Kidney (tissue), 14 donors: ENCODE data around the gene NOC4L. TPM values are rescaled to one million over a fixed set of nuclear protein-coding genes. Genes with fewer than 3 reads are reported as not detected.

Experiments used
- DNase-seq, 5 donors: peaks; one replicate each; pipeline ENCODE4 v3.0.0-alpha.2; 2013 to 2020
- FAIRE-seq: peaks from 2 replicates; lab custom pipeline; 2012; peaks lifted over from hg19 to GRCh38; lab: Jason Lieb, UNC
- H3K27ac ChIP-seq, 2 donors: one replicate each; pipeline ENCODE4 v1.7.0; 2013; ENCODE audit warnings: low read depth in 2 of 2, low read length in 2 of 2, inconsistent platforms in 1 of 2
- H3K27me3 ChIP-seq: one replicate; pipeline ENCODE4 v1.7.1; 2013; ENCODE audit warnings: low read length, inconsistent platforms; ENCODE audit not compliant: control insufficient read depth, insufficient read depth
- H3K36me3 ChIP-seq, 3 donors: one replicate each; pipeline versions ENCODE4 v1.7.0 to v1.7.1; 2013; ENCODE audit warnings: low read length in 3 of 3, control low read depth in 1 of 3, inconsistent platforms in 1 of 3; ENCODE audit not compliant: insufficient read depth in 3 of 3, control insufficient read depth in 2 of 3
- H3K4me1 ChIP-seq, 3 donors: one replicate each; pipeline versions ENCODE4 v1.7.0 to v1.7.1; 2013; ENCODE audit warnings: low read length in 3 of 3, inconsistent platforms in 1 of 3, low read depth in 1 of 3; ENCODE audit not compliant: control insufficient read depth in 2 of 3, insufficient read depth in 2 of 3
- H3K4me3 ChIP-seq, 3 donors: one replicate each; pipeline versions ENCODE4 v1.7.0 to v1.8.1; 2013; ENCODE audit warnings: low read length in 3 of 3, control low read depth in 1 of 3, inconsistent platforms in 1 of 3
- H3K9ac ChIP-seq, 3 donors: one replicate each; pipeline versions ENCODE4 v1.7.0 to v1.7.1; 2013; ENCODE audit warnings: low read length in 3 of 3, control low read depth in 1 of 3, inconsistent platforms in 1 of 3
- H3K9me3 ChIP-seq, 3 donors: one replicate each; pipeline versions ENCODE4 v1.7.0 to v1.7.1; 2013; ENCODE audit warnings: low read length in 3 of 3, control low read depth in 1 of 3, inconsistent platforms in 1 of 3; ENCODE audit not compliant: control insufficient read depth in 2 of 3, insufficient read depth in 1 of 3
- CTCF ChIP-seq: IDR thresholded peaks from 3 replicates; pipeline ENCODE4 v1.5.1; 2012; ENCODE audit warnings: mild to moderate bottlenecking, moderate library complexity, borderline replicate concordance; ENCODE audit not compliant: insufficient read depth; ENCODE audit errors: extremely low read depth
- intact Hi-C: fragments of 100-400 bp; cut with DNase I; formaldehyde crosslinking; loops from one replicate; pipeline ENCODE4 v1.11.1; 2022
- polyA plus RNA-seq: library from polyadenylated mRNA; stranded (reverse); fragments of 350-450 nt; fragmentation: Illumina TruSeq; extraction: RNeasy Lipid Tissue Mini Kit (QIAGEN cat#74804); gene quantifications from one replicate; pipeline ENCODE4 v1.2.3, GENCODE V29; 2014; ENCODE audit warnings: low read depth, low replicate concordance; ENCODE audit not compliant: insufficient read depth
- total RNA-seq: library from RNA; stranded (reverse); fragmentation: NEBNext Ultra II Directional; extraction: Animal tissue kit (Norgen Biotek cat#: 25700); gene quantifications from one replicate; pipeline ENCODE4 v1.2.1, GENCODE V29; 2021
- donor health status: control.
- donor health status: control.
- donor health status: control.
- donor health status: control.
- donor health status: control.
- donor health status: DM: yes; HTN: yes; CAD: no.
- donor health status: Normal renal cell carcinoma (clear cell type).

Gene NOC4L
- total and polyA plus RNA-seq, 2 donors from 2014 or later = 20.0 to 22.3 TPM

GRCh38 chr12:132180648-132181546, 36.6 kb downstream of the NOC4L start:
- TF ChIP-seq CTCF = no peak
- H3K36me3 ChIP-seq = no peaks in the 10 kb centered on the region
- H3K9me3 ChIP-seq = peaks cover 0 to 4% (median 0%) of the 10 kb centered on the region in 3 donors
- DNase-seq = peak in 1 of 5 donors; percentile 38
- H3K4me3 ChIP-seq = no peak overlapping the region
- H3K27me3 ChIP-seq = peaks cover 3% of the 10 kb centered on the region
- FAIRE-seq = no peak
- no peak overlapping the region for H3K9ac ChIP-seq
- peaks cover 0 to 2% (median 0%) of the 10 kb centered on the region in 3 donors for H3K4me1 ChIP-seq
- intact Hi-C loops = no loop called here
- no peak overlapping the region for H3K27ac ChIP-seq

DNA sequence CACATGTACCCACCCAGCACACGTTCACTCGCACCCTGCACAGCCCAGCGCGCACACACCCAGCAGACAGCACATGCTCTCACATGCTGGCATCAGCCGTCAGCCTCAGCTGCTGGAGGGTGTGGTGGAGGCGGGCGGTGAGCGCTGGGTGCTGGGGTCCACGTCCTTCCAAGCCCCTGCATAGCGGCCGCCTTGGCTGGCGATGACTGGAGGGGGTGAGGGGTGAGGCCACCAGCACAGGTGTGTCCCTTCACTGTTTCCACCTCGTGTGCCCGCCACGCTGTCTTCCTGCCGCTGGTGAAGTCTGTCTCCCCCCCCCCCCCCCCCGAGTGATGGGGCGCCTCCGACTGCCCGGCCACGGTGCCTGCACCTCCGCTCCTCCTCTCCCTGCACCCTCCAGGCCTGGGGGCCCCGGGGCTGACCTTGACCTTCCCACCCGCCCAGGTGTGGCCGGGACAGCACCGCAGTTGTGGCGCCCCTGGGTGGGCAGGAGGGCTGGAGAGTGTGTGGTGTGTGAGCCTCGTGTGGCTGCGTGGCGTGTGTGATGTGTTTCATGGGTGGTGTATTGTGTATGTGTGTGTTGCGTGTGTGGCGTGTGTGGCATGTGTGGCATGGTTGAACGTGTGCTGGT, 37.4 kb downstream of the NOC4L start:
- Histone ChIP-seq H3K9me3 (peaks cover 0 to 4% (median 0%) of the 10 kb centered on the region in 3 donors), H3K4me1 (peaks cover 0 to 2% (median 0%) of the 10 kb centered on the region in 3 donors), H3K4me3 (no peak overlapping the region), H3K36me3 (no peaks in the 10 kb centered on the region), H3K9ac (no peak overlapping the region), H3K27me3 (peaks cover 3% of the 10 kb centered on the region), H3K27ac (no peak overlapping the region)
- no peak for FAIRE-seq
- peak in 1 of 5 donors; percentile 61 for DNase-seq
- TF ChIP-seq CTCF = no peak
- intact Hi-C loops = no loop called here

- H3K9me3 ChIP-seq = peaks cover 0 to 4% (median 0%) of the 10 kb centered on the region in 3 donors
- H3K4me3 ChIP-seq = no peak overlapping the region
- peaks cover 3% of the 10 kb centered on the region for H3K27me3 ChIP-seq
- DNase-seq = peak in 1 of 5 donors; percentile 45
- no peaks in the 10 kb centered on the region for H3K36me3 ChIP-seq
- H3K9ac ChIP-seq = no peak overlapping the region
- no peak for FAIRE-seq
- TF ChIP-seq CTCF = no peak
- H3K4me1 ChIP-seq = peaks cover 0 to 2% (median 0%) of the 10 kb centered on the region in 3 donors
- intact Hi-C loops = no loop called here
- H3K27ac ChIP-seq = no peak overlapping the region
Observed at GRCh38 chr12:132182206-132182710, 38.0 kb downstream of the NOC4L start.
